Subcutaneous abdominal adipose tissue (tissue), 5 donors: ENCODE measurements around the gene SPACA4.

Experiments used
- H3K27ac ChIP-seq: one replicate; pipeline ENCODE4 v1.7.0; 2013; ENCODE audit warnings: low read depth, mild to moderate bottlenecking, inconsistent platforms, low read length, moderate library complexity
- H3K27me3 ChIP-seq, 5 donors: one replicate each; pipeline ENCODE4 v1.7.0; 2013; ENCODE audit warnings: low read length in 5 of 5, inconsistent platforms in 1 of 5; ENCODE audit not compliant: control insufficient read depth in 5 of 5, insufficient read depth in 4 of 5
- H3K36me3 ChIP-seq, 5 donors: one replicate each; pipeline ENCODE4 v1.7.0; 2013; ENCODE audit warnings: low read length in 5 of 5; ENCODE audit not compliant: control insufficient read depth in 5 of 5, insufficient read depth in 5 of 5
- H3K4me1 ChIP-seq, 5 donors: one replicate each; pipeline ENCODE4 v1.7.0; 2013; ENCODE audit warnings: low read length in 5 of 5, mild to moderate bottlenecking in 3 of 5, moderate library complexity in 1 of 5; ENCODE audit not compliant: control insufficient read depth in 5 of 5, insufficient read depth in 5 of 5
- H3K4me3 ChIP-seq, 5 donors: one replicate each; pipeline ENCODE4 v1.7.0; 2013; ENCODE audit warnings: low read length in 5 of 5, low read depth in 1 of 5
- H3K9ac ChIP-seq, 5 donors: one replicate each; pipeline ENCODE4 v1.7.0; 2013; ENCODE audit warnings: low read length in 5 of 5, mild to moderate bottlenecking in 4 of 5, moderate library complexity in 3 of 5
- H3K9me3 ChIP-seq, 5 donors: one replicate each; pipeline ENCODE4 v1.7.0; 2013; ENCODE audit warnings: low read length in 5 of 5; ENCODE audit not compliant: control insufficient read depth in 5 of 5
- donor health status: healthy.
- donor health status: healthy.
- donor health status: healthy.
- donor health status: healthy.
- donor health status: healthy.

The SPACA4 gene

DNA sequence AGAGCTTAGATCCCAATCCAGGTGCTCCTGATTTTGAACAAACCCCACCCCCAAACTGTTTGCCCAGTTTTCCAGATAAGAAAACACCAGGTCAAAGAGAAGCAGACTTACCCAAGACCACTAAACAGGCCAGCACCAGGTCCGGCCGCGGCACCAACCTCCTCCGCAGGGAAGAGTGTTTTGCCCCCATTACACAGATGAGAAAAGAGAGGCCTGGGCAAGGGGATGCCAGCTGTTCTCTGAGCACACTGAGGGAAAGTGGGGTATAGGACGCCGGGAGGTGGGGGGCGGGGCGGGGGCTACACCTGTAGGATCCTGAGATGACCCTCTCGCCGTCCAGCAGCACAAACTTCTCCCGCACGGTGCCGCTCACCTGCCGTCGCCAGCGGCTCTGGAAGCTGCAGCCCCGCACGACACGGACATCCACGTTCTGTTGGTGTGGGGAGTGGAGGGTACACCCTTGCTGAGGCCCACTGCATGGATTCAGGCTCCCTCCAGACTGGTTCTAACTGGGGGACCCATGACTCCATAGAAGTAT, 3.1 kb downstream of the SPACA4 start:
- Histone ChIP-seq H3K4me3 (no peak overlapping the region), H3K27ac (no peak overlapping the region), H3K9me3 (no peaks in the 10 kb centered on the region), H3K36me3 (no peaks in the 10 kb centered on the region), H3K9ac (no peak overlapping the region), H3K27me3 (no peaks in the 10 kb centered on the region), H3K4me1 (peaks cover 0 to 10% (median 4%) of the 10 kb centered on the region in 5 donors)

DNA sequence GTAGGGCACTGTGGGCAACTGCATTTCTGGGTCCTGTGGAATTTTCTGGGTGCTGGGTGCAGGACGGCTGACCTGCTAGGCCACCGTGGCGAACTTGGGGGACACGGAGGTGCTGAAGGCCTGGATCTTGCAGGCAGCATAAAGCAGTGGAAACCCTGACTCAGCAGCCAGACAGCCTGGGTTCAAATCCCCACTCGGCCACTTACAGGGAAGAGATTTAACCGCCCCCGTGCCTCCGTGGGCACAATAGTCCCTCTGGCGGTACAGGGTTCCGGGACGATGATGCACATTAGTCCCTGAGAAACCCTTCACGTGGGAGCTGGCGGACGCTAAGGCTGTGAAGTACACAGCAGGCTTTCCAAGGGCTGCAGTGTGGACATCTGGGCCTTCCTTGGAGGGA, 5.3 kb downstream of the SPACA4 start:
- no peaks in the 10 kb centered on the region for H3K9me3 ChIP-seq
- H3K27ac ChIP-seq: no peak overlapping the region
- no peak overlapping the region for H3K9ac ChIP-seq
- H3K27me3 ChIP-seq: no peaks in the 10 kb centered on the region
- peaks cover 0 to 22% (median 22%) of the 10 kb centered on the region in 5 donors for H3K36me3 ChIP-seq
- no peak overlapping the region for H3K4me3 ChIP-seq
- H3K4me1 ChIP-seq: peaks cover 0 to 19% (median 10%) of the 10 kb centered on the region in 5 donors

DNA sequence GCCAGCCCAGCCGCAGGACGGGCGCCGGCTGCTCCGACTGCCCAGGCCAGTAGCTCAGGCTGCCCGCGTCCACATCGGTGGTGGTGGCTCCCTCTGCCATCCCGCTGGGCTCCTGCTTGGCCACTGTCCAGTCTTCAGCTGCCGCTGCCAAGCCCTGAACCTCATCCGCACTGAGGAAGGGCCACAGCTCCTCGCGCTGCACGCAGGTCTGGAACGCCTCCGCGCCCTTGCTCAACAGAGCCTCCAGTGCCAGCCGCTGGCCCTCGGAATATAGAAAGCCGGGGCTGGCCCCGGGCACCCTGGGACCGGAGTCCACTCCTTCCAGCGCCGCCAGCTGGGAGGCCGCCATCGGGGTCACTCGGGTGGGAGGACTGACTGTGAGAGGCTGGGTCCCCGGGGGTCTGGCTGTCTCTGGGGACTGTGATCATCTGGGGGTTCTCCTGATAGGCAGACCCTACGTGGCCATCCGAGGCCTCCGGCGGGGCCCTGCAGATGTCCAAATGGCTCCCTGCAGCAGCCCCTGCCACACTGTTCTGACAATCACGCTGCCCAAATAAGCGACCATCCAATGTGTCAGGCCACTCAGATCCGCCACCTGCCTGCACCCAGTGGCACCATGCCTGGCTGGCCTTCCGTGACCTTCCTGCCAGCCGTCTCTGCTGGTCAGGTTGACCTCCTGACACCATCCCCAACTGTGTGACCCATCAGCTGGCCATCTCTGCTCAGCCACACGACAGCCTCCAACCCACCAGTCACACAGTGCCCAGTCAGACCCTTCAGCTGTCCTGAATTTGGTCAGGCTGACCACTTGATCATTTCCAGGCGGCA, 6.7 kb downstream of the SPACA4 start:
- Histone ChIP-seq H3K4me3 (no peak overlapping the region), H3K4me1 (peaks cover 7 to 33% (median 23%) of the 10 kb centered on the region in 5 donors), H3K27ac (no peak overlapping the region), H3K36me3 (peaks cover 0 to 32% (median 30%) of the 10 kb centered on the region in 5 donors), H3K27me3 (no peaks in the 10 kb centered on the region), H3K9me3 (no peaks in the 10 kb centered on the region), H3K9ac (no peak overlapping the region)

DNA sequence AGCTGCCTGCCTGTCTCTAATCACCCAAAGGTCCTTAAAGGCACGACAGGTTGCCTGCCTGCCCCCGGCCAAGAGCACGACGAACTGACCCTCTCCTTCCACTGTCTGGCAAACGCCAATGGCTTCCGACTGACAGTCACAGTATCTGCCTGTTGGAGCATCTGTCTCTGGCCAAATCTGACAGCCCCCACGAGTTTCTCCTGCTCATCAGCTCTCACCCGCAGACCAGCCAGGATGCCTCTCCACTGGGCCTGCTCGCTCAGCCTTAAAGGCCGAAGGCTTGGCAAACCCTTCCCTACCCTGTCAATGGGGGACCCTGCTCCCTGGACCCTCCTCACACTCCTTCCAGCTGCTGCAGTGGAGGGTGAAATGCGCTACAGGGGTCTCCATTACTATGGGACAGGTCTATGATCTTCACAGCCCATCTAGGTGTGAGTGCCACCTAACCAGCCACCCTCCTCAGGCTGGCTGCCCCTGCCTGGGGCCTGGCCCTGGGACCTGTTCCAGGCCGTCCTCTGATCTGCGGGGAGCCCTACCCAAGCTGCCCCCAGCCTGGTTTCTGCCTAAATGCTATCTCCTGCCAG, 7.4 kb downstream of the SPACA4 start:
- no peaks in the 10 kb centered on the region for H3K9me3 ChIP-seq
- no peak overlapping the region for H3K4me3 ChIP-seq
- no peak overlapping the region for H3K27ac ChIP-seq
- H3K36me3 ChIP-seq: peaks cover 0 to 32% (median 30%) of the 10 kb centered on the region in 5 donors
- H3K27me3 ChIP-seq: no peaks in the 10 kb centered on the region
- no peak overlapping the region for H3K9ac ChIP-seq
- peaks cover 7 to 33% (median 25%) of the 10 kb centered on the region in 5 donors for H3K4me1 ChIP-seq

DNA sequence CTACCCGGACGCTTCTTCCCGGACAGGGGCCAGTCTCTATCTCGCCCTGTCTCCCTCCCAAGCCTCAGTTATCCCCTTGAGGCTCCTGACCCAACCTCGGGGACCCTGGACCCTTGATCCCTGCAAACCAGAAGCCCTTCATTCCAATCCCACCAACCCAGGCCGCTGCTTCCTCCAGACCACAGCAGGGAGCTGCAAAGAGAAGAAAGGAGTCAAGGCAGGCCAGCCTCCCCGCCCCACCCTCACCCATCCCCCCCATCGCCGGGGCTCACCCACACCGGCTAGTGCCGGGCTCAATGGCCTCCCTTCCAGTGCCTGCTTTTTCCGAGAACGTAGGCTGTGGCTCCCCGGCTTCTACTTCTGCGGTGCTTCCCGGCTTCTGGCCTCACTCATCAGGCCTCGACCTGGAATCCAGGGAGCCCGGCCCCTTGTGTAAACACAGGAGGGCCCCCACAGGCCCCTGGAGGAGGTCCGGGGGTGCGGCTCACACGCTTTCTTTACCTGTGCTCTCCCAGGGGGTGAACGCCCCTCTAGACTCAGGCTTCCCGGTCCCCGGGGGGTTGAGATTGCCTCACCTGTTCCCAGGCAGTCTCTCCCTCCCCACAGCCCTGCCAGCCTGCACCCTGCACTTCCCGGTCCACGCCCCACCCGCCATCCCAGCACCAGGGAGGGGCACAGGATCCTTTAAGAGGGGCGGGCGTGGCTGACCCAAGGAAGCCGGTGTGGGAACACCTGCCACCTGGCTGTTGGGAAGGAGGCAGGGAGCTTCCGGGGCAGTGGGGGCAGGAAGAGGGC, 8.1 kb downstream of the SPACA4 start, which contains the start of gene FAM83E:
TSS of gene FAM83E (minus strand) at position 641 of the 795 bp plus-strand sequence. CDS start 1,704 bp downstream, outside the sequence.
- Histone ChIP-seq H3K4me1 (peaks cover 10 to 36% (median 27%) of the 10 kb centered on the region in 5 donors), H3K27me3 (no peaks in the 10 kb centered on the region), H3K36me3 (peaks cover 0 to 32% (median 30%) of the 10 kb centered on the region in 5 donors), H3K4me3 (no peak within 1 kb of the TSS), H3K27ac (no peak within 1 kb of the TSS), H3K9ac (peak within 1 kb of the TSS in 1 of 5 donors; percentile 28), H3K9me3 (no peaks in the 10 kb centered on the region)

DNA sequence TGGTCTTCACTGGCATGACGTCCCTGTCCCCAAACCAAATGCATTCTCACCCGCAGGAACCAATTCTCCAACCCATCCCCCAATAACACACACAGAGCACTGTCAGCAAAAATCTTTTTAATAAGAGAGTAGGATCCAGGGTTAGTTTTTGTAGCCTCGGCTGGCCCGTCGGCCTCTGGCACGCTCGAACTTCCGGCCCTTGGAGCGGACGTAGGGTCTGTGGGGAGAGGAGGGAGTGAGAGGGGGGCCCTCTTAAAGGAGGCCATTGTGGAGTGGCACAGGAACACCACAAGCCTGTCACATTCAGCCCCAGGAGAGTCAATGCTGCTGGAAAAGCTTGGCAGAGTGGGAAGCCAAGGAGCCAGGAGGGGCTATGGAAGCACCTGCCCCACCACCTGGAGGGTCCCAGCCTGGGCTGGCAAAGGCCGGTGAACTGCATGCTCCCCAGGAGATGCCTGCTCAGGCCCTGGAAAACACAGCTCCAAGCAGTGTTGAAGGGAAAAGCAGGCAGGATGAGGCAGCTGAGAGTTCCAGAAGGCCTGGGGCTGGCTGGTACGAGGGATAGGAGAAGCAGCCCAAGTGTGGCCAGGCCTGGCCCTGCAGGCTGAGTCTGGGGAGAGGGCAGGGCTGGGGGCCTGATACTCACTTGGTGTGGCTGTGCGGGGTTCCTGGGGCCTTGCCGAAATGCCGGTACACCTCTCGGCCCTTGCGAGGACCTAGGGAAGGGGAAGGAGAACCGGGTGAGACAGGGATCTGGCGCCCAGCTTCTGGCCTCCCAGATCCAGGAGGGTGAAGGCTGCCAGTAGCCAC, 8.9 kb downstream of the SPACA4 start:
- H3K27ac ChIP-seq: no peak overlapping the region
- H3K9me3 ChIP-seq: no peaks in the 10 kb centered on the region
- peaks cover 0 to 32% (median 30%) of the 10 kb centered on the region in 5 donors for H3K36me3 ChIP-seq
- H3K4me3 ChIP-seq: no peak overlapping the region
- no peaks in the 10 kb centered on the region for H3K27me3 ChIP-seq
- H3K4me1 ChIP-seq: peaks cover 10 to 44% (median 34%) of the 10 kb centered on the region in 5 donors
- H3K9ac ChIP-seq: peak overlapping the region in 1 of 5 donors; percentile 28

DNA sequence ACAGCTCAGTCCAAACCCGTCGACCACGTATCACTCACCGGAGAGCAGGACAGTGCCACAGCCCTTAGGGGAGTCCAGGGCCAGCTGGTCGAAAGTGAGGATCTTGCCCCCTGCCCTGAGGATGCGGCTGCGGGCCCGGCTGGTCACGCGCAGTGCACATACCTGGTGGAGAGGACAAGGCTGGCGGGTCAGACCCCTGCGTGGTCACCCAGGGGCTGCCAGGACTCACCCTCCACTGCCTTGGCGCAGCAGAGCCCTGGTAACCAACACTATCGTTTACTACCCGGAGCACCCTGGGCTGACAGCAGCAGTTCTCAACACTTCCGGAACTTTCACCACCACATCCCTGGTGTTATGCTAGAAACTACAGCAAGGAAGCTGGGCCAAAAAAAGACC, 9.5 kb downstream of the SPACA4 start:
- Histone ChIP-seq H3K9me3 (no peaks in the 10 kb centered on the region), H3K4me3 (no peak overlapping the region), H3K27ac (no peak overlapping the region), H3K9ac (peak overlapping the region in 1 of 5 donors; percentile 28), H3K4me1 (peaks cover 10 to 44% (median 34%) of the 10 kb centered on the region in 5 donors), H3K27me3 (no peaks in the 10 kb centered on the region), H3K36me3 (peaks cover 0 to 32% (median 30%) of the 10 kb centered on the region in 5 donors)

DNA sequence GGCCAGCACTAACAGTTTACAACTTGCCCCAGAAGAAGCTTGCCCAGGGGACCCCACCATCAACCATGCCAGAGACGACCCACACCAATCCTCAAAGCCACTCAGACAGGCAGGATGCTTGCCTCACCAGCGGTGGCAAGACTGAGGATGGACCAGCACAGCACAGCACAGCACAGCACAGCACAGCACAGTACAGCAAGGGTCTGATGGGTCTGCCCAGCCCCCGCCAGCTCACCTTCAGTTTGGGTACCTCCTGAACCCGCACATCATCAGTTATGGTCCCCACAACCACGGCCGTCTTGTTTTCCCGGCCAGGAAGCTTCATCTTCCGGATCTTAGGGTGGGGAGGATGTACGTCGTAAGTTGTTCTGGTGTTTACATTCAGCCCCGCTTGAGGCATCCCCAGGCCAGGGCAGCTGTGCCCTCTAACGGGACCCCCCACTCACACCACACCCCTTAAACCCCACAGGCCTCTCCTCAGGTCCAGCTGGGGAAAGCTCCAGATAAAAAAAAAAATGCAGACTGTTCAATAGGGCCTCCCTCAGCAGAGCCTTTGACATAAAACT, 10.0 kb downstream of the SPACA4 start:
- Histone ChIP-seq H3K9ac (peak overlapping the region in 2 of 5 donors; percentile 88 to 97), H3K27ac (no peak overlapping the region), H3K4me3 (peak overlapping the region in 2 of 5 donors; percentile 32 to 86)

More for the DNA sequence above, 10.0 kb downstream of the SPACA4 start:
- H3K36me3 ChIP-seq: peaks cover 0 to 32% (median 30%) of the 10 kb centered on the region in 5 donors
- H3K9me3 ChIP-seq: no peaks in the 10 kb centered on the region
- H3K4me1 ChIP-seq: peaks cover 10 to 44% (median 34%) of the 10 kb centered on the region in 5 donors
- H3K27me3 ChIP-seq: no peaks in the 10 kb centered on the region
